ENCODE results near the gene BPIFB1.

DNA sequence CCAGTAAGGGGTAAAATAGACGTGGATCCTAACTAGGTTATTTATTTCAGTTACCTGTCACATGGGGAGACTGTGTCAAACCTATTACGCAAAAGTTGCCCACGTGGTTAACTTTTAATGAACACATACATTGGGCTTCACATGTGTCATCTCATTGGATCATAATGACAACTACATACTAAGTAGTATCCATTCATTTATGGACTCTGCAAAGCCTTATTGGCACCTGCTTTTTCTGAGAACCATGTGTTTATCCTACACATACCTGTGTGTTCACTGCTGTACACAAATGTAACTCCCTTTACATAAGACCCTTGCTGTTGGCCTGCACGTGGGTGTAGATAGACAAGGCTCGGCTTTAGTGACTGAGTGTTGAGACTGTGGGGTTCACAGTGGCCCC is 42.1 kb upstream of the BPIFB1 start:
- TF ChIP-seq CTCF (IDR thresholded peaks at IDR 0.05; ENCODE audit: extremely low read depth in 1 of 2, insufficient read depth in 1 of 2, low read depth in 1 of 2, low read length in 2 of 2) (no peak), EZH2 (IDR thresholded peaks at IDR 0.05; ENCODE audit: borderline replicate concordance, low read depth, low read length, severe bottlenecking) (no peak)
- TF ChIP-seq, protein P1, sequence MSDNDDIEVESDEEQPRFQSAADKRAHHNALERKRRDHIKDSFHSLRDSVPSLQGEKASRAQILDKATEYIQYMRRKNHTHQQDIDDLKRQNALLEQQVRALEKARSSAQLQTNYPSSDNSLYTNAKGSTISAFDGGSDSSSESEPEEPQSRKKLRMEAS (IDR thresholded peaks at IDR 0.05; ENCODE audit: insufficient read depth, insufficient read length), result no peak
